Measurements from ENCODE around the gene ABAT.
A peak's percentile ranks its signal among the peaks of the same experiment; 100 is the strongest.
"Not testable (repeated sequence)": the region's sequence is repeated elsewhere in the genome, so short reads cannot be mapped to it uniquely, and the experiment has no call there.

ABAT gene

DNA sequence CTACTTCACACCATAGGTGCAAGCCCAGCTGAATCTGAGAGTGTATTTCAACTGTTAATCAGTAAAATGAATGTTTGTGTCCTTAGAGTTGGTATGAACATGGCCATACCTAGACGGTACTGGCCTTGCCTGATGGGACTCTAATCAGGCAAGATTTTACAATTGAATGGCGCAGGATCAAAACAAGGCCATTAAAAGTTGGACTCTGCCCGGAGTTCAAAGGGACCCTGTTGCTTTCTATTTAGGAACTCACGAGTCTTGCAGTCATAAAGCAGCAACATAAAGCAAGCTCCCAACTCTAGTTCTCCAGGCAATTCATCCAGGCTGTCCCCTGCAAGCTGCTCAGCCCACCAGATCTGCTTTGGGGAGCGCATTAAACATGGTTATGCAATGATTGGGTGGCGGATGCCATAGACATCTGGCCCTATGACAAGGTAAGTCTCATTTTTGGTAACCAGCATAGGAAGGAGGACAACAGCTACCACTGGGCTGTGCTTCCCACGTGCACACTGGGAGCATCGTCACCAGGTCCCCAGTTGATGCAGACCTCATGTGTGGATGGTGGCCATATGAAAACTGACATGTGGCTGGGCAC is 114.3 kb downstream of the ABAT start:
- no peak for DNase-seq

DNA sequence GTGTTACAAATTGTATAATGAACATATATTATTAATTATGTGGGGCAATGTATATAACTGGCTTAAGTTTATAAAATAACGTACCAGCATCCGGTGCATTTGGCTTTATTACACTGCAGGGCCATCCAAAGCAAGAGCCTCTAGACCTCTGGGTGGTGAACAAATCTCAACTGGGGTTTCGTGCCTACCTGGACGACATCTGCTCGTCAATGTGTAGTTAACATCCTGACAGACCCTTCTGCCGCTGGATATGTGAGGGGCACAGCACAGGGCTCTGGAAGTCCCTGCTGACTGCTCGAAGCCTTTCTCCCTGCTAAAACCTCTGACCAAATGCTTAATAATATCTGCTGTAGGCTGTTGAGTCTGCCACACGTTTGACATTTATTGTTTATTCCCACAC is 120.7 kb downstream of the ABAT start:
- DNase-seq: peak; percentile 18

DNA sequence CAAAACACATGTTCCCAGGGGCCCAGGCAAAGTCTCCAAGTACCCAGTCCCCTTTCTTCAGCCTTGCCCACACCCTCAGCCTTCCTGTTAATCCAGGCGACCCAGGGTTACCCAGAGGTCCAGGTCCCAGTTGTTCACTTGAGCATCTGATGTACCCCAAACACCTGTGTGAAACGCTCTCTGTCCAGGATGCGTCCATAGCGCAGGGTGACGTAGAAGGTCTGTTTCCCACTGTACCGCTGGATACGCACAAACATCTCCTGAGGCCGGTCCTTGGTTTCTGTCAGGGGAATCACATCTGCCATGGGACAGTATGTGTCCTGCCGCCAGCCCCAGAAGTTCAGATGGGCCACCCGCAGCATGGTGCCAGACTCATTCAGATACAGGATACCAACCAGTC is 121.4 kb downstream of the ABAT start:
- DNase-seq: no peak

DNA sequence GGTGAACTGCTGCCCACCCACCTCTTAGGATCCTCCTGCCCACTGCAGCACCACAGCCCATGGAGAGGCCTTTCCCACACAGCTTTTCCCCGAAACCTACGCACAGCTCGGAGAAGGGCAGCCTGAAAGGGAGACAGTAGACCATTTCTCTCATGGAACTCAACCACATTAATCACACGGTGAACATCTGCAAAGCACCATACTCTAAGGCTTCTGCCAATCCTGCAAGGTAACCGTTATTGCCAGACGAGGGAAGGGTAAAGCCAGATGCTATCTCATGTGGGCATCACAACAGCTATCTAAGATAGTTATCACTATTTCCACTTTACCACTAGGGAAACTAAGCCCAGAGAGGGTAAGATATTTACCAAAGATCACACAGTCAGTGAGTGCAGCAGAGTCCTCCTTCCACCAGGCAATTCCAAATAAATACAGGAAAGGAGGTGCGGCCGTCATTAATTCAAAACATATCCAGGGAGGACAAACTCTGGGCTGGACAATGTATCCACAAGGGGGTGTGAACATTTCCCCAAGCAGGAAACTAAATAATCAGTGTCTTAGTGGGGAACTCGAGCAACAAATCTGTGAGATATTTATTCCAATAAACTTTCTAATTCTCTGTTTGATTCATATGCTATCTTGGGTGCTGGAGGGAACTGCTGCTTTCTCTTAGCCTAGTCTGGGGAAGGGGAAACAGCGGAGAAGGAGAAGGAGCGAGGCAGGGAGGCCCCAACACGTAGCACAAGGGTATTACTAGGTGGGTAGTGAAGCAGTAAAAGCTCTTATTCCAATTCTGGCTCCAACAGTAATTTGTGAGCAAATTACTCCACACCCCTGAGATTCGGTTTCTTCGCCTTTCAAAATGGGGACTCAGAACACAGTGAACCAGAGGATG is 122.3 kb downstream of the ABAT start:
- no peak for DNase-seq

DNA sequence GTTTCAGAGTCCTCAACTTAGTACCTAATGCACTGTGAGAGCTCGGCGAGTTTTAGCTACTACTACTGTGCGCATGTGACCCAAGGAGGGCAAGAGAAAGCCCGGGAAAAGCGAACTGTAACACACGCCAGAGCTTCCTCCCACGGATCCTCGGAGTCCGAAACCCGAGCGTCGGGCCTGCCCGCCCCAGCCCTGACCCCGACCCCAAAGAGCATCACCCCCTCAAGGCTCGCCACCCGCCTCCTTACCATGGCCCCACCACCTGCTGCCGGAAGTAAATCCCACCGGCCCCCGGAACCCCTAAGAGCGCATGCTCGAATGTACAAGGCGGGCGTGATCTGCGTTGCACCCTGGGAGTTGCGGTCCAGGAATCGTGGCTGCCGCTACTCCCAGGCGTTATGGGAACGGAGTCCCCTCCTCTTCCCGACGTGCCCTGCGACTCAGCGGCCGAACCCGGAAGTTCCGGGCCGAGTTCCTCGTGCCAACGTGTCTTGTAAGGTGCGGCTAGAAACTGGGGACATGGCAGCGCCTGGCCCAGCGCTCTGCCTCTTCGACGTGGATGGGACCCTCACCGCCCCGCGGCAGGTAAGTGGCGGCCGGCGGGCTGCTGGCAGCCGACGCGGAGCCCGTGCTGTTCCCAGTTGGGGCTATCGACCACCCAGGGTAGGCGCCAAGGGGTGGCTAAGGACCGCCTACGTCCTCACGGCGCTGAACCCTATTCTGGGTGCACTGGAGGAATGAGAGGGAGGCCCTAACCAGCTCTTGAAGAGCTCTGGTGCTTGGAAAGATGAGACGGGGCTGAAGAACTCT is 123.2 kb downstream of the ABAT start, which contains the start of the genes PMM2 and TMEM186:
Gene PMM2, plus strand, starts transcription at position 476 of the 810 bp plus-strand sequence. Its CDS starts 44 bp downstream, at position 520.
Gene TMEM186, minus strand, starts transcription at position 276 of the 810 bp plus-strand sequence. Its CDS starts 25 bp downstream, at position 251.
- peak; percentile 84 for DNase-seq

DNA sequence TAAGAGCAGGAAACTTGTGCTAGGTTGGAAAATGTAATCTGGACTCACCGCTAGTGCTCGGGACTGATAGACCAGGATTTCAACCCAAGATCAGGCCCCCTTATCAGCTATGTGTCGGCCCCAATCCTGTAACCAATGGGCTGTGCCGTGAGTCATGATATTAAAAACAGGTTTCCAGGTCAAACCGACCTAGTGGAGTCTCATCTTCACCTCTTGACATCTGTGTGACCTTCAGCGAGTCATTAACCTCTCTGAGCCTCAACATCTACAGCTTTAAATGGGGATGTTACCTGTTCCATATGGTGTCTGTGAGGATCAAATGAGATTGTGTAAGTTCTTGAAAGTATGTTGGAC is 123.7 kb downstream of the ABAT start:
- DNase-seq: no peak

DNA sequence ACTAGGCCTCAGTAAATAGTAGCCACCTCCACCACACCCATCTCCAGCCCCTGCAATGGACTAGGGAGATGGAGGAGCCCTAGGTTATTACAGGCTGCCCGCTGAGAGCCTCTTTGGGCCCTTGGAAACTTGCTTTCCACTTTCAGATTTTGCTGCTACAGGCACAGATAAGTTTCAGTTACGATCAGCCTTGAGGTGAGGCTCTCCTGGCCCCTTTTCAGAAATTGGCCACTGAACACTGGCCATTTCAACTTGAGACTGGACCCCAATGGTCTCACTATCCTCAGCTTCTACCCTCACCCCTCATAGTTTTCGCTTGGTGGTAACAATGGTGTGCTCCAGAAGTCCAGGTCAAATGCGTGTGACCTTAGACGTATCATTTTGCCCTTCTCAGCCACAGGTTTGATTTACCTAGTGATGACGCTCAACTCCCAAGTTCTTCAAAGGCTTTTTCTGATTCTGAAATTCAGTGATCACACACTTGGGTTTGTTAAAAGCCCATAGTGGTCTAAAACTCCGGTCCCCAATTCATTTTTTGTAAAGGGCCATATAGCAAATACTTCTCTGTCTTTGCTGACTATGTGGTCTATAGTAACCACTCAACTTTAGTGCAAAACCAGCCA is 124.2 kb downstream of the ABAT start:
- no peak for DNase-seq

DNA sequence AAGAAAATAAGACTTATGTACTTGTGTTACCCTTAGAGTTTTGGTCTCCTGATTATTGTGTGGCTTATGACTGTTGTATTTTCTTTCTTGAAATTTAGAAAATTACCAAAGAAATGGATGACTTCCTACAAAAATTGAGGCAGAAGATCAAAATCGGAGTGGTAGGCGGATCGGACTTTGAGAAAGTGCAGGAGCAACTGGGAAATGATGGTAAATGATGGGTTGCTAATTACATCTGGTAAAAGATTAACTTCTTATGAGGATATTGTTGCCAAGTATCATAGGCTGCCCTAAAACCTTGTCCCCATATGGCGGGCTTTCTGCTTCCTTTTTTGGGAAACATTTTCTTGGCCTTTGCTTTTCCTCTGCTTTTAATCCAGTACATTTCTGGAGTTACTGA is 127.3 kb downstream of the ABAT start:
- DNase-seq: no peak

DNA sequence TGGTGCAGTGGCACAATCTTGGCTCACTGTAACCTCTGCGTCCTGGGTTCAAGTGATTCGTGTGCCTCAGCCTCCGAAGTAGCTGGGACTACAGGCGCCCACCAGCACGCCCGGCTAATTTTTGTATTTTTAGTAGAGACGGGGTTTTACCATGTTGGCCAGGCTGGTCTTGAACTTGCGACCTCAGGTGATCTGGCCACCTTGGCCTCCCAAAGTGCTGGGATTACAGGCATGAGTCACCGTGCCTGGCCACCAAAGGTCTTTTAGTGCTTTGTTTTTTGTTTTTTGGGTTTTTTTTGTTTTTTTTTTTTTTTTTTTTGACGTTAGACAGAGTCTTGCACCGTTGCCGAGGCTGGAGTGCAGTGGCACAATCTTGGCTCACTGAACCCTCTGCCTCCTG is 129.3 kb downstream of the ABAT start:
- not testable (repeated sequence) for DNase-seq

DNA sequence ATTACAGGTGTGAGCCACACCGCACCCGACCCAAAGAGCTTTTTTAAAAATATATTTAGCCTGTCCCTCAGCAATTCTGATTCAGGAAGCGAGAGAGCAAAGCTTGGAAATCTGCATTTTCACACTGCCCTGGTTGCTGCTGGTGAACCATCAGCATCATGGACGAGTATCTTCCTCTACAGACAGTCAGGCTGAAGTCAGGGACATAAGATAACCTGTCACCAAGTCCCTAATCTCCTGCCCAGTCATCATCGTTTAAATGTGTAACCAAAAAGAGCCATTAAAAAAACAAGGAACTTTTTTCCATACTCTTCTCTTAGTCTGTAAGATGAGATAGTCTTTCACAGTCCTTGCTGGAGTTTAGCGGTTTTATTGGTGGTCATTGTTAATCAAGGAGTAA is 129.9 kb downstream of the ABAT start:
- no peak for DNase-seq

DNA sequence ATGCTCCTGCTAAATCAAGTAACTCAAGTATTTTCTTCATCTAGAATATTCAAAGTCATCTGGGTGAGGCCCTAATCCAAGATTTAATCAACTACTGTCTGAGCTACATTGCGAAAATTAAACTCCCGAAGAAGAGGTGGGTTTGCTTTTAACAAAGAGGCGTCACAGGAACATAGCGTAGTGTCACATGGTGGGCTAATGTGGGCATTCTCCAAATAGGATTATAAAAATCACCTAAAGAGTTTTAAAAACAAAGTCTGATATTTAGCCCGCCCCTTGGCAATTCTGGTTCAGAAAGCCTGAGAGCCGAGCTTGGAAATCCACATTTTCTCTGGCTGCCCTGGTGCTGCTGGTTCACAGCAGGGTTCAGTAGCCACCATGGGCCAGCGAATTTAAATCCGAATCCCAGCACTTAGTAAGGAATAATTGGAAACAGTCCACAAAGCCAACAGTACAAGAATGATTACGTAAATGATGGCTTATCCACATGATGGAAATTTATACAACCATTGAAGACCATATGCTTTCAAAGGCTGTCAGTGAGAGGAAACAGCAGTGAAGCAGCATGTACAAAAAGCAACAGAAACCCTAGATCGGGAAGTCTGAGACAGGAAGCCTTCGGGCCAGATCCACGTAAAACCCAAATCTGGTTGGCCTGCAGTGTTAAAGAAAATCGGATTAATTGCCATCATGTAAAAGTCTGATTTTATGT is 132.0 kb downstream of the ABAT start:
- DNase-seq: no peak

DNA sequence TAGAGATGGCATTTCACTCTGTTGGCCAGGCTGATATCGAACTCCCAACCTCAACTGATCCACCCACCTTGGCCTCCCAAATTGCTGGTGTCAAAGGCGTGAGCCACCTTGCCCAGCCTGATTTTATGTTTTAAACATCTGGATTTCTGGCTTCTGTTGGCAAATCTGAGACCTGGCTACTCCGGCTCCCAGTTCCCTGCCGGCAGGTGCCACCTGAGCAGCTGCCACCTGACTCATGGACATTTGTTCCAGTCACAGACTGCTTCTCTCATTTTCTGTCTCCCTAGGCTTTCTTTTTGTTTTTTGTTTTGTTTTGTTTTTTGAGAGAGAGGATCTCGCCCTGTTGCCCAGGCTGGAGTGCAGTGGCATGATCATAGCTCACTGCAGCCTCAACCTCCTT is 132.8 kb downstream of the ABAT start:
- DNase-seq: no peak

DNA sequence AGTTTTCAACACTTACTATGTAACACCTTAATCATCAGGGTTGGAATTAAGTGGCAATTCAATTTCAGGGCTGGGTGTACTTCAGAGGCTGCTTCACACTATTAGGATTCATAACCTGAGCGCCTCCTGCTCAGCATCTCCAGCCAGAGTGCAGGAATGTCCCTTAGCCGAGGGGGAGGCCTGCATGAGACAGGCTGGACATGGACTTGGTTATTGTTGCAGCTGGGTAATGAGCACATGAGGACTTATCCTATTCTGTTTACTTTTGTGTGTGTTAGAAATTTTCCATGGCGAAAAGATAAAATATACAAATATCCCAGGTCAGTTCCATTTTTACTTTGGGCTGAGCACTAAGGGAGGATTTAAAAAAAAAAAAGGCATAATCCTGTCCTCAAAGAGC is 133.6 kb downstream of the ABAT start:
- DNase-seq: no peak

DNA sequence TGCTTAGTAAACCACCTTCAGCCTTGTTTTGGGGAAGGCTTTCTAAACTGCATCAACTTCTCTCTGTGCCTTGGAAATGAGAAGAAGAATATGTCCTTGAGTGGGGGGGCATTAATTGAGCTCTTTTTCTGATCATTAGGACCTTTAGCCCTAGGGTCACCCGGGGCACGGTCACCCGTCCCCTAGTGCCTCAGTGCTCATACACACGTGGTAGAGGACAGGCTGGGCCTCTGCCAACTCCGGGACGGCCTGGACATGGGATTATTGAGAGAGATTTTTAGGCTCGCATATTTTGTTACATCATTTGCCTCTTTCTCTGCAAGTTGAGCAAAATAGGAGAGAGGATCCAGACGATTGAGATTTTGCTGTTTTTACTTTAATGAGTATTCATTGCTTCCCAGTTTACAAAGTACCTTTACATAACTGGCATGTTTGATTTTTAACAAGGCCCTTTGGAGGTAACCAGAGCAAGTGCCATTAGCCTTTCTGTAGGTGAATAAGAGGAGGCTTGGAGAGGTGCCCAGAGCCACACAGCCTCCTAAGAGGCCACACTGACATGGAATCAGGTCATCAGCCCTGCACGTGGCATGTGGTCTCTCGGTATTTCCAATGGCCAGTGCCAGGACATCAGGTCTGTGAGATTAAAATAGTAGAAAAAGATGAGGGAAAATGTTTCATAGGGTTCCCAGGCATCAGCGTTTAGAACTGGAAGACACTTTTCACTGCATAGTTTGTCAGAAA is 134.4 kb downstream of the ABAT start:
- DNase-seq: no peak

DNA sequence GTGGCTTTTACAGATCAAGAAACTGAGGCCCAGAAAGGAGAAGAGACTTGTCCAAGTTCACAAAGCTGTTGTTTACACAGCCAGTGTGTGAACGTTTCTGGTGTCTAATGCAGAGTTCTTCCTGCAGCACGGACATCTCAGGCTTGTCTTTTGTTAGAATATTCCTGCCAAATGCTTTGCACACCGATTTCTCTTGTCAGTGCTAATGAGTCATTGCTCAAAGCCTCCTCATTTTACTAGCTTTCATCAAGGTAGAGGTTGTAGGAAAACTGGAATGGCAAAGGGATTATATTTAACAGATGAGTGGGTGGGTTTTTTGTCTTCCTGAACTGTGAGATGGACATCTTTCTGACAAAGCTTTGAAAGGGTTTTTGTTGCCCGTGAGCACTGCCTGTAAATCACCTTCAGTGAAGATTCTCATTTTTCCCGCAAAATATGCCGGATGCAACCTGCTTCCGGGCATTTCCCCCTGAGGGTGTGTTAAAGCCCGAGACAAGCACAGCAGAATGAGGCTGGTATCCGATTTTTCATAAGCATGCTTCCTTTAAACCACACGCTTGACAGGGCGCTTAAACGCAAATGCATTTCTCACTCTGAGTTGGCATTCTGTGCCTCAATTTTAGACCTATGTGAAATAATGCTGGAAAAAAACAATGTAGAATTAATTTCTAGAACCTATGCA is 137.9 kb downstream of the ABAT start:
- DNase-seq: no peak

DNA sequence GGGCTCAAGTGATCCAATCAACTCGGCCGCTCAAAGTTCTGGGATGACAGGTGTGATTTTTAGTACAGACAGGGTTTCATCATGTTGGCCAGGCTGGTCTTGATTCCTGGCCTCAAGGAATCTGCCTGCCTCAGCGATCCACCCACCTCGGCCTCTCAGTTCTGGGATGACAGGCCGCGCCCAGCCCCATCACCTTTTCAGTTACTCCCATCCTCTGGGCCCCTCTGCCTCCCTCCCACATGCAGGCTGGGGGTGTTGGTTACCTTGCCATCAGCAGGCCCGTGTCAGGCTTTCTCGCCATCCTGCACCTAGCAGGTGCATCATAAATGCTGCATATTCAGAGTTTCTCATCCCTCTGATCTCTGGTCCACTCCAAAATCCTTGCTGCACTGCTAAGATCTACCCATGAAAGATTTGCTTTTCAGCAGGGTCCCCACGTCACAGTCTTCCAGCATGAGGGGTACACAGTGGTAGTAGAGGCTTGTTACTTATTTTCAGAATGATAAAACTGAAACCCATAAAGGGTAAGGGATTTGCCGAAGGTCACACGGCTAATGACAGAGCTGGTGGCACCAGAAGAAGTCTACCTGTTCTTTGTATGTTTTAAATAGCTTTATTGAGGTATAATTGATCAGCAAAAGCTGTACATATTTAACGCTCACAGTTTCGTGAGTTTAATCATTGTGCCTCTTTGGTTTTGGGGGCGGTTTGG is 139.8 kb downstream of the ABAT start:
- DNase-seq: no peak

DNA sequence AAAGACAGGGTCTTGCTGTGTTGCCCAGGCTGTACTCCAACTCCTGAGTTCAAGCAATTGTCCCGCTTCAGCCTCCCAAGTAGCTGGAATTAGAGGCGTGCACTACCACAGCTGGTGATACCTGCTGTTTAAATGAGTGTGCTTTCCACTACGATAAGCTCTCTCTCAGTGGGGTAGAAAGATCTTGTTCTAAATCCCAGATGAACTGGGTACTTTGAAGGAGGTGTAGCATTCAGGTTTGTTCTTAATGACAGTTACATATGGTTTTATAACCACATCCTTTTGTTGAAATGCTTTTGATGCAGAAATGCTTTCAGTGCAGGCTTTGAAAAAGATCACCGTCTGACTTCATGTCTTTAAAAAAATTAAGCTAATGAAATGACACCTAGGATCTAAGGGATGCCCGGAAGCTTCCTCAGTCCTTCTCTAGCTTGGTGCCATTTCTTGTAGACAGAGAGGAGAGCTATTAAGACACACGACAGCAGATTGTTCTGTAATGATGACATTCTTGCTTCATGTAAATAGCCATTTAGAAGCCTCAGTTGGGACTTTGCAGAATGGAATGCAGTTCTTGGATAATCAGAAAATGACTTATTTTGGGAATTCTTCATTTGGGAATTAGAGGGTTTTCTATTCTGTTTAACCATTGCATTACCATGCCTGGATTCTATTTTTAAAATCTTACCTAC is 142.7 kb downstream of the ABAT start:
- DNase-seq: no peak

DNA sequence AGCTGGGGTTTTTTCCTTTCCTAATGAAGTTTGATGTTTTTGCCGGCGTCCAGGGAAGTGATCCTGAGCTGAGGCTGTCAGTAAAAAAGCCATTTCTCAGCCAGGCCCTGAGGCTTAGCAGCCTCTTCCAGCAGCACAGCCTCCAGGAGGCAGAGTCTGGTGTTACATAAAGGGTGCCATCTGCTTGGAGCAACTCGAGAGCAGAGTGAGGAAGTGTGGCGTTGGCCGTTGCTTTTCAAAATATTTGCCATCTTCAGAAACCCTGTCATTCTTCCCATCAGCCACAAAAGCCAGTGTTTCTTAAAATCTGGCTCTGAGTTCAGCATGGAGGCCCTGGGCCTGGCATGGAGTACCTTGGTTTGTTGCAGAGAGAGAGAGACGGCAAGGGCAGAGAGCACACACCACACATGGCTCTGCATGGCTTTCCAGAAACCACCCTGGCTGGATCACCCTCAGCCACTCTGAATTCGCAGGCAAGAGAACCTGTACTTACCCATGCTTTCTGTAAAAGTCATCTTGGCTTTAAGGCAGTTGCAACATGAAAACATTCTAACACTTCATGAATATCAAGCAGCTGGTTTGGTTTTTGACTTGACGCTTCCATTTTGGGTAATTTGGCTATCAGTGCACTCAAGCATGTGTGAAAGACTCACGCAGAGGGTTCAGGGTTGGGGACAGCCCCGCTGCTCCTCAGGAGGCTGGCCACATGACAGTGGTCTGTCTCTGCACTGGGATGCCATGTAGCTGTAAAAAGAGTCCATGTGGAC is 144.3 kb downstream of the ABAT start:
- no peak for DNase-seq
